ENCODE data around the gene UMAD1.

The UMAD1 gene

DNA sequence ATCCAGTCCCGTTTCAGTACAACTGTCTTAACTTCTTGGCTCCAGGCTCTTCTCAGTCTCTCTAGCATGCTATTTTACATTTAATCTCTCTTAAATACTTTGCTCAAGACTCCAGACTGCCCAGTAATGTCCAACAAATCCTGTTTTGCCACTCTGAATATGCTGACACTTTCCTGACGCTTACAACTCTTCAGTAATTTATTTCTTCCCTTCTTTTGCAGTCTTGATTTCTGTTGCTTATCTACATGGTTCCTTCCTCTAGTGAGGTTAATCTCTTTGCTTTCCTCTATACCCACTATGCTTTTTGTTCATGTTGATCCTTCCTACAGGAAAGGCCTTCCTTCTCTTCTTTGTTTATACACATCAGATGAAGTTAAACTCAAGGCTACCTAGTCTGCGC lies 23.7 kb downstream of the UMAD1 start:
- no peak overlapping the region for H3K4me3 ChIP-seq (ENCODE audit: low read length)
- H3K4me1 ChIP-seq (ENCODE audit: control insufficient read depth, low read depth, low read length) = no peaks in the 10 kb centered on the region
- no peak overlapping the region for H3K56ac ChIP-seq (ENCODE audit: low read length)
- WGBS (ENCODE audit: extremely low coverage, insufficient coverage, low lambda C conversion rate) = no CpG with 5 or more reads among the region's 3 CpGs
- no peak overlapping the region for H2BK5ac ChIP-seq (ENCODE audit: low read length)
- H2BK120ac ChIP-seq (ENCODE audit: low read depth, low read length) = no peak overlapping the region
- H3K18ac ChIP-seq (ENCODE audit: low read length) = no peak overlapping the region
- no peak overlapping the region for H2AK5ac ChIP-seq (ENCODE audit: low read length)
- no peak for DNase-seq
- H3K4ac ChIP-seq (ENCODE audit: low read depth, low read length) = no peak overlapping the region
- no peaks in the 10 kb centered on the region for H3K79me1 ChIP-seq (ENCODE audit: low read length)
- H3K79me2 ChIP-seq (ENCODE audit: control insufficient read depth, insufficient read depth, low read length) = no peaks in the 10 kb centered on the region
- H2BK15ac ChIP-seq (replicated peaks; ENCODE audit: low read depth) = no peak overlapping the region
- no peak overlapping the region for H3K4me2 ChIP-seq (ENCODE audit: low read length)
- no peaks in the 10 kb centered on the region for H3K36me3 ChIP-seq (ENCODE audit: control insufficient read depth, insufficient read depth, low read length)
- no peak overlapping the region for H4K5ac ChIP-seq (ENCODE audit: low read length)
- no peak overlapping the region for H3K27ac ChIP-seq (ENCODE audit: low read depth, low read length)
- no peak overlapping the region for H4K8ac ChIP-seq (ENCODE audit: low read depth, low read length)
- no peaks in the 10 kb centered on the region for H3K27me3 ChIP-seq (ENCODE audit: insufficient read depth, low read length, poor library complexity)
- H3K9ac ChIP-seq (ENCODE audit: low read length) = no peak overlapping the region
- no peak overlapping the region for H3K23ac ChIP-seq (ENCODE audit: low read length)

DNA sequence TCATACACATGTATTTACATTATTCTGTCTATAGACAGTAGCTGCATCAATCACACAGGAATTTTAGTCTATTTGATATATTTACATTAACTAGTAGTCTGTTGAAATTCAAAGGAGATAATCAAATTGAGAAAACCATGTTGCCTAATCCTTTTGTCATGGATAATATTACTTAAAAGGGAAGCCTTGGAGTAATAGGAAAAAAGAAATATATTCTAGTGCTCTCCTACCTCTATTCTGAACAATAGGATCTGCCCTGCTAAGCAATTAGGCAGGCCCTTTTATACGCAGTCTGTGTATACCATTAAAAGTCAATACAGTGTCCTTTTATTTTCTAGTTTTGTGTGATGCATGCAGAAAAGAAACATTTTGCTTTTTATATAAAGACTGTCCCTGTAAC lies 24.5 kb downstream of the UMAD1 start:
- H3K79me2 ChIP-seq (ENCODE audit: control insufficient read depth, insufficient read depth, low read length) = no peaks in the 10 kb centered on the region
- no peak overlapping the region for H3K18ac ChIP-seq (ENCODE audit: low read length)
- H3K23ac ChIP-seq (ENCODE audit: low read length) = no peak overlapping the region
- H3K9ac ChIP-seq (ENCODE audit: low read length) = no peak overlapping the region
- H3K79me1 ChIP-seq (ENCODE audit: low read length) = peaks cover 2% of the 10 kb centered on the region
- no peak overlapping the region for H4K5ac ChIP-seq (ENCODE audit: low read length)
- no CpG with 5 or more reads among the region's 1 CpG for WGBS (ENCODE audit: extremely low coverage, insufficient coverage, low lambda C conversion rate)
- H2BK120ac ChIP-seq (ENCODE audit: low read depth, low read length) = no peak overlapping the region
- H3K4me2 ChIP-seq (ENCODE audit: low read length) = no peak overlapping the region
- no peak overlapping the region for H3K27ac ChIP-seq (ENCODE audit: low read depth, low read length)
- H3K4me3 ChIP-seq (ENCODE audit: low read length) = no peak overlapping the region
- no peak overlapping the region for H2BK15ac ChIP-seq (replicated peaks; ENCODE audit: low read depth)
- H3K4me1 ChIP-seq (ENCODE audit: control insufficient read depth, low read depth, low read length) = no peaks in the 10 kb centered on the region
- H3K27me3 ChIP-seq (ENCODE audit: insufficient read depth, low read length, poor library complexity) = no peaks in the 10 kb centered on the region
- H2AK5ac ChIP-seq (ENCODE audit: low read length) = no peak overlapping the region
- no peak for DNase-seq
- H3K4ac ChIP-seq (ENCODE audit: low read depth, low read length) = no peak overlapping the region
- H3K56ac ChIP-seq (ENCODE audit: low read length) = no peak overlapping the region
- H3K36me3 ChIP-seq (ENCODE audit: control insufficient read depth, insufficient read depth, low read length) = no peaks in the 10 kb centered on the region
- no peak overlapping the region for H4K8ac ChIP-seq (ENCODE audit: low read depth, low read length)
- no peak overlapping the region for H2BK5ac ChIP-seq (ENCODE audit: low read length)

DNA sequence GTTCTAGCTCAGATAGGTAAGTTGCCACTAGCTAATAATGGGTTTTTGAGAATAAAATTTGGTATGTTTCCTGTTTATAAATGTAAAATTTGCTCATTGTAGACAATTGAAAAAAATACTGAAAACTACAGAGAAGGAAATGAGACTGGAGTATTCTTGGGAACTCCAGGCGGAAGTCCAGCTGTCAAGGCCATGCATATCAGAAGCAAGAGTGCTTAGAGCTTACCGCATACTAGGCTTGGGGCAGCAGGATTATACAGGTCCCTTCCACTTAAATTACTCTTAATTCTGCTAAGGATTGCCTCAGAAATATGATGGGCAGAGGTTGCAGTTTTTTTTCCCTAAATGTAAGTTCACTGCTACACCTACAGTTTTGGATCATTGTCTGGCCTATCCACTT lies 26.6 kb downstream of the UMAD1 start:
- no peak overlapping the region for H3K4me3 ChIP-seq (ENCODE audit: low read length)
- no peaks in the 10 kb centered on the region for H3K79me2 ChIP-seq (ENCODE audit: control insufficient read depth, insufficient read depth, low read length)
- DNase-seq = no peak
- peaks cover 2% of the 10 kb centered on the region for H3K79me1 ChIP-seq (ENCODE audit: low read length)
- H3K27me3 ChIP-seq (ENCODE audit: insufficient read depth, low read length, poor library complexity) = no peaks in the 10 kb centered on the region
- H4K8ac ChIP-seq (ENCODE audit: low read depth, low read length) = peak overlapping the region; percentile 39
- H3K9ac ChIP-seq (ENCODE audit: low read length) = no peak overlapping the region
- no peaks in the 10 kb centered on the region for H3K36me3 ChIP-seq (ENCODE audit: control insufficient read depth, insufficient read depth, low read length)
- H3K27ac ChIP-seq (ENCODE audit: low read depth, low read length) = no peak overlapping the region
- H3K18ac ChIP-seq (ENCODE audit: low read length) = no peak overlapping the region
- H3K23ac ChIP-seq (ENCODE audit: low read length) = no peak overlapping the region
- H2BK15ac ChIP-seq (replicated peaks; ENCODE audit: low read depth) = no peak overlapping the region
- H2BK120ac ChIP-seq (ENCODE audit: low read depth, low read length) = no peak overlapping the region
- H3K4me1 ChIP-seq (ENCODE audit: control insufficient read depth, low read depth, low read length) = no peaks in the 10 kb centered on the region
- H3K4ac ChIP-seq (ENCODE audit: low read depth, low read length) = no peak overlapping the region
- H2AK5ac ChIP-seq (ENCODE audit: low read length) = no peak overlapping the region
- no peak overlapping the region for H2BK5ac ChIP-seq (ENCODE audit: low read length)
- H3K4me2 ChIP-seq (ENCODE audit: low read length) = no peak overlapping the region
- no peak overlapping the region for H4K5ac ChIP-seq (ENCODE audit: low read length)
- no peak overlapping the region for H3K56ac ChIP-seq (ENCODE audit: low read length)
- no CpG with 5 or more reads among the region's 2 CpGs for WGBS (ENCODE audit: extremely low coverage, insufficient coverage, low lambda C conversion rate)

DNA sequence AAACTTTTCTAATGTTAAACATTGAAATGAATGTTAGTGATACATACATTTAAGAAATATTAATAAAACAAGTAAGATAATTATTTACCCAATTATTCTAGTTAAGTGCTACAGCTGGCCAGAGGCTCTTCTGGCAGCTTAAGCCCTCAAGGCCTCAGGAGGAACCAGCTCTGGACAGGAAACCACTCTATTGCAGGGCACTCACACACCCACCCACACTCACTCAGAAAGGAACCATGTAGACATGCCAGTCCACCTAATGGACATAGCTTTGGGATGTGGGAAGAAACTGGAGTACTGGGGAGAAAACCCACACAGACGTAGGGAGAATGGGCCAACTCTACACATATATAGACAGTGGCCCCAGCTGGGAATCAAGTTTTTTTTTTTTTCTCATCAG lies 28.2 kb downstream of the UMAD1 start:
- Histone ChIP-seq H3K18ac (ENCODE audit: low read length) (no peak overlapping the region), H2BK15ac (replicated peaks; ENCODE audit: low read depth) (no peak overlapping the region), H3K4me2 (ENCODE audit: low read length) (no peak overlapping the region), H4K5ac (ENCODE audit: low read length) (no peak overlapping the region), H4K8ac (ENCODE audit: low read depth, low read length) (no peak overlapping the region), H3K27me3 (ENCODE audit: insufficient read depth, low read length, poor library complexity) (no peaks in the 10 kb centered on the region), H3K36me3 (ENCODE audit: control insufficient read depth, insufficient read depth, low read length) (no peaks in the 10 kb centered on the region), H3K4me1 (ENCODE audit: control insufficient read depth, low read depth, low read length) (no peaks in the 10 kb centered on the region), H3K79me1 (ENCODE audit: low read length) (peaks cover 2% of the 10 kb centered on the region), H3K9ac (ENCODE audit: low read length) (no peak overlapping the region), H3K23ac (ENCODE audit: low read length) (no peak overlapping the region), H3K56ac (ENCODE audit: low read length) (no peak overlapping the region), H3K4ac (ENCODE audit: low read depth, low read length) (no peak overlapping the region), H2AK5ac (ENCODE audit: low read length) (no peak overlapping the region), H3K79me2 (ENCODE audit: control insufficient read depth, insufficient read depth, low read length) (no peaks in the 10 kb centered on the region), H2BK120ac (ENCODE audit: low read depth, low read length) (no peak overlapping the region), H3K27ac (ENCODE audit: low read depth, low read length) (no peak overlapping the region), H3K4me3 (ENCODE audit: low read length) (no peak overlapping the region), H2BK5ac (ENCODE audit: low read length) (no peak overlapping the region)
- WGBS (ENCODE audit: extremely low coverage, insufficient coverage, low lambda C conversion rate) = no CpG with 5 or more reads among the region's 1 CpG
- no peak for DNase-seq

DNA sequence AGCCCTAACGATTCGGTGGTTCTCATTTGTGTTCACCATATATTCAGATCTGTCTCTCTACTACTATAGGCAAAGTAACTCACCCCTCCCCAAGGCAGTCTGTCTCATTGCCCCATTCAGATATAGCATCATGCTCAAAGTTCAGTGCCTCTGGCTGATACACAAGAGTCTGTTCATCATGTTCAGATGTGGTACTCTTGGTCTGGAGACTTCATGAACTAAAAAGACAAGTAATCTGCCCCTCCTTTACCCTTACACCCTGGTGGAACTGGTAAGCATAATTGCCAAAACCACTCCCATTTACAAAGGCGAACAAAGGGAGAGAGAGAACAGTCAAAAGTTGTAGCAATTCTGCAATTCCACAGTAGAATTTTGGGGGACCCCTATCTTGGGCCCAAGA lies 29.9 kb downstream of the UMAD1 start:
- no peaks in the 10 kb centered on the region for H3K36me3 ChIP-seq (ENCODE audit: control insufficient read depth, insufficient read depth, low read length)
- H3K27me3 ChIP-seq (ENCODE audit: insufficient read depth, low read length, poor library complexity) = no peaks in the 10 kb centered on the region
- no peak overlapping the region for H3K4me3 ChIP-seq (ENCODE audit: low read length)
- H2AK5ac ChIP-seq (ENCODE audit: low read length) = no peak overlapping the region
- H3K56ac ChIP-seq (ENCODE audit: low read length) = no peak overlapping the region
- no peak overlapping the region for H2BK120ac ChIP-seq (ENCODE audit: low read depth, low read length)
- H3K4me1 ChIP-seq (ENCODE audit: control insufficient read depth, low read depth, low read length) = no peaks in the 10 kb centered on the region
- DNase-seq = no peak
- no peak overlapping the region for H3K9ac ChIP-seq (ENCODE audit: low read length)
- no peak overlapping the region for H4K8ac ChIP-seq (ENCODE audit: low read depth, low read length)
- no peaks in the 10 kb centered on the region for H3K79me2 ChIP-seq (ENCODE audit: control insufficient read depth, insufficient read depth, low read length)
- H2BK15ac ChIP-seq (replicated peaks; ENCODE audit: low read depth) = no peak overlapping the region
- no CpG with 5 or more reads among the region's 3 CpGs for WGBS (ENCODE audit: extremely low coverage, insufficient coverage, low lambda C conversion rate)
- H4K5ac ChIP-seq (ENCODE audit: low read length) = no peak overlapping the region
- H3K4me2 ChIP-seq (ENCODE audit: low read length) = no peak overlapping the region
- peaks cover 2% of the 10 kb centered on the region for H3K79me1 ChIP-seq (ENCODE audit: low read length)
- no peak overlapping the region for H3K23ac ChIP-seq (ENCODE audit: low read length)
- no peak overlapping the region for H3K27ac ChIP-seq (ENCODE audit: low read depth, low read length)
- no peak overlapping the region for H3K18ac ChIP-seq (ENCODE audit: low read length)
- no peak overlapping the region for H3K4ac ChIP-seq (ENCODE audit: low read depth, low read length)
- no peak overlapping the region for H2BK5ac ChIP-seq (ENCODE audit: low read length)

DNA sequence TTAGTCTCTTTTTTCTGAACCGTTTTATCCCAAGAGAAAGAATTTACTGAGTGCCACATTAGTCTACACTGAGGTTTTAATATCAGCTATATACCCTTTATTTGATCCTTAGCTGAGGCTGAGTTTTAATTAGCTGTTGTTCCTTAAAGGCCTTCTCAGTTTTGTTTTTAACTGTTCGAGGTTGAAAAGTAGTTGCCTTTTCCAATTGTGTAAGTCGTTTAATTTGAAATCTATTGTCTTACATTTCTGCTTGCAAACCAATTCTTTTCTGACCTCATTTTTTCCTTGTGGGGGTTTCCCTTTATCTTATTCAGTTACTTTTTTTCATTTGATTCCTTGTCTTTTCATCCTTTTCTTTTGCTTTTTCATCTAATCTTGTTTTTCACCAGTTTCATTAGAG lies 30.8 kb downstream of the UMAD1 start:
- no peak overlapping the region for H3K9ac ChIP-seq (ENCODE audit: low read length)
- no peak overlapping the region for H2BK120ac ChIP-seq (ENCODE audit: low read depth, low read length)
- no peak overlapping the region for H3K23ac ChIP-seq (ENCODE audit: low read length)
- H2BK15ac ChIP-seq (replicated peaks; ENCODE audit: low read depth) = no peak overlapping the region
- no peak overlapping the region for H4K8ac ChIP-seq (ENCODE audit: low read depth, low read length)
- no peak overlapping the region for H3K4me3 ChIP-seq (ENCODE audit: low read length)
- no peaks in the 10 kb centered on the region for H3K4me1 ChIP-seq (ENCODE audit: control insufficient read depth, low read depth, low read length)
- no peaks in the 10 kb centered on the region for H3K36me3 ChIP-seq (ENCODE audit: control insufficient read depth, insufficient read depth, low read length)
- H4K5ac ChIP-seq (ENCODE audit: low read length) = no peak overlapping the region
- H3K27me3 ChIP-seq (ENCODE audit: insufficient read depth, low read length, poor library complexity) = no peaks in the 10 kb centered on the region
- no peaks in the 10 kb centered on the region for H3K79me2 ChIP-seq (ENCODE audit: control insufficient read depth, insufficient read depth, low read length)
- H3K79me1 ChIP-seq (ENCODE audit: low read length) = peaks cover 2% of the 10 kb centered on the region
- H3K27ac ChIP-seq (ENCODE audit: low read depth, low read length) = no peak overlapping the region
- no peak overlapping the region for H3K18ac ChIP-seq (ENCODE audit: low read length)
- no peak overlapping the region for H3K56ac ChIP-seq (ENCODE audit: low read length)
- H2BK5ac ChIP-seq (ENCODE audit: low read length) = no peak overlapping the region
- no peak for DNase-seq
- no CpG with 5 or more reads among the region's 3 CpGs for WGBS (ENCODE audit: extremely low coverage, insufficient coverage, low lambda C conversion rate)
- no peak overlapping the region for H2AK5ac ChIP-seq (ENCODE audit: low read length)
- no peak overlapping the region for H3K4me2 ChIP-seq (ENCODE audit: low read length)
- H3K4ac ChIP-seq (ENCODE audit: low read depth, low read length) = no peak overlapping the region
